GM12878 (cell line): ENCODE results near the gene SZRD1. TPM values are rescaled to one million over a fixed set of nuclear protein-coding genes. Genes with fewer than 3 reads are reported as not detected.

Experiments
- BRCA1 ChIP-seq: IDR thresholded peaks from 2 replicates; pipeline ENCODE4 v1.6.1; 2011; ENCODE audit warnings: low read depth, low read length, improper control_type of control experiment
- CBX5 ChIP-seq: sonication (generic); IDR thresholded peaks from 2 replicates; pipeline ENCODE4 v1.6.1; 2016; ENCODE audit warnings: low read depth, moderate library complexity, mild to moderate bottlenecking, inconsistent platforms
- FOXM1 ChIP-seq: IDR thresholded peaks from 2 replicates; pipeline ENCODE4 v1.6.1; 2012; ENCODE audit warnings: low read depth, mild to moderate bottlenecking, inconsistent platforms, low read length, moderate library complexity
- GABPA ChIP-seq: IDR thresholded peaks from 2 replicates; pipeline ENCODE4 v1.6.1; 2014; ENCODE audit warnings: antibody characterized with exemption, low read depth, mild to moderate bottlenecking, inconsistent platforms
- HDAC2 ChIP-seq: fragments of 200-600 bp; sonication (generic); IDR thresholded peaks from 2 replicates; pipeline ENCODE4 v1.6.1; 2017
- HDAC6 ChIP-seq: fragments of 200-600 bp; sonication (generic); IDR thresholded peaks from one replicate; pipeline ENCODE4 v1.8.0; 2017; ENCODE audit warnings: antibody characterized with exemption; ENCODE audit not compliant: unreplicated experiment
- HDGF ChIP-seq: fragments of 450-650 bp; IDR thresholded peaks from 2 replicates; pipeline ENCODE4 v1.6.1; 2016; ENCODE audit warnings: antibody characterized with exemption
- HSF1 ChIP-seq: fragments of 150-350 bp; IDR thresholded peaks from 2 replicates; pipeline ENCODE4 v1.6.1; 2014; ENCODE audit warnings: mild to moderate bottlenecking, low read depth, low read length
- IKZF2 ChIP-seq, 2 experiments: fragments of 450-650 bp; IDR thresholded peaks; 2 replicates each; pipeline ENCODE4 v1.6.1; 2017; ENCODE audit warnings: mild to moderate bottlenecking in 2 of 2, moderate library complexity in 2 of 2
- KAT2A ChIP-seq: conservative IDR thresholded peaks from 2 replicates; pipeline ENCODE4 v1.6.1; 2011; ENCODE audit warnings: low read depth, low read length; ENCODE audit not compliant: control insufficient read depth
- KDM1A ChIP-seq: fragments of 200-600 bp; sonication (generic); IDR thresholded peaks from 2 replicates; pipeline ENCODE4 v1.6.1; 2016; ENCODE audit warnings: borderline replicate concordance
- MYB ChIP-seq: fragments of 150-350 bp; IDR thresholded peaks from 2 replicates; pipeline ENCODE4 v1.6.1; 2014; ENCODE audit warnings: mild to moderate bottlenecking, low read depth, low read length, borderline replicate concordance
- SIN3A ChIP-seq: IDR thresholded peaks from 2 replicates; pipeline ENCODE4 v1.6.1; 2012; ENCODE audit warnings: low read depth, low read length, improper control_type of control experiment
- SMAD1 ChIP-seq: fragments of 450-650 bp; IDR thresholded peaks from 2 replicates; pipeline ENCODE4 v1.6.1; 2018; ENCODE audit warnings: mild to moderate bottlenecking, low read depth; ENCODE audit not compliant: partially characterized antibody
- SP1 ChIP-seq: IDR thresholded peaks from one replicate; pipeline ENCODE4 v1.6.1; 2011; ENCODE audit warnings: low read depth, low read length
- TBL1XR1 ChIP-seq: IDR thresholded peaks from 2 replicates; pipeline ENCODE4 v1.6.1; 2012; ENCODE audit warnings: low read depth, low read length, improper control_type of control experiment
- TCF3 ChIP-seq: IDR thresholded peaks from 2 replicates; pipeline ENCODE4 v1.6.1; 2012; ENCODE audit warnings: low read depth, mild to moderate bottlenecking, low read length, borderline replicate concordance; ENCODE audit not compliant: insufficient read depth
- ZNF274 ChIP-seq: IDR thresholded peaks from one replicate; pipeline ENCODE4 v1.8.0; 2011; ENCODE audit not compliant: insufficient read length, insufficient read depth
- polyA plus RNA-seq, 11 experiments: library from polyadenylated mRNA; depleted of rRNA in 4 of 11; unstranded in 6 of 11; stranded (reverse) in 5 of 11; fragments of >200 nt; fragmentation: Nextera tagmentation in 4 of 11; fragmentation: Illumina TruSeq in 1 of 11; extraction: Ambion mirVana in 4 of 11; extraction: Trizol in 1 of 11; gene quantifications; 1 replicate in 1 of 11; 2 replicates in 10 of 11; pipeline versions ENCODE4 v1.2.1 to v1.2.3, GENCODE V29; 2011 to 2016; ENCODE audit warnings: inconsistent platforms in 2 of 11, missing spikeins in 2 of 11, low read depth in 1 of 11
- total RNA-seq, 4 experiments: library from RNA; depleted of rRNA in 3 of 4; stranded (reverse); fragments of >200 nt in 3 of 4; fragmentation: Illumina TruSeq in 1 of 4; extraction: Trizol in 1 of 4; gene quantifications; 2 replicates each; pipeline versions ENCODE4 v1.2.1 to v1.2.3, GENCODE V29; 2013 to 2021
- TF ChIP-seq, protein P1 (sequence below): fragments of 450-650 bp; formaldehyde crosslinking; IDR thresholded peaks from 2 replicates; pipeline ENCODE4 v1.5.0; 2022; ENCODE audit warnings: mild to moderate bottlenecking, missing genetic modification characterization
- TF ChIP-seq, protein P2 (sequence below): fragments of 150-350 bp; IDR thresholded peaks from 2 replicates; pipeline ENCODE4 v1.6.1; 2016; ENCODE audit warnings: low read depth, low read length
- TF ChIP-seq, protein P3 (sequence below): fragments of 450-650 bp; IDR thresholded peaks from 2 replicates; pipeline ENCODE4 v1.6.1; 2014; ENCODE audit warnings: mild to moderate bottlenecking

The SZRD1 gene
- total and polyA plus RNA-seq, 10 of the 15 experiments (the other 5 are each of a cell fraction or from before 2014, with no cell fraction given), result 5.6 to 213 (median 113) TPM

DNA sequence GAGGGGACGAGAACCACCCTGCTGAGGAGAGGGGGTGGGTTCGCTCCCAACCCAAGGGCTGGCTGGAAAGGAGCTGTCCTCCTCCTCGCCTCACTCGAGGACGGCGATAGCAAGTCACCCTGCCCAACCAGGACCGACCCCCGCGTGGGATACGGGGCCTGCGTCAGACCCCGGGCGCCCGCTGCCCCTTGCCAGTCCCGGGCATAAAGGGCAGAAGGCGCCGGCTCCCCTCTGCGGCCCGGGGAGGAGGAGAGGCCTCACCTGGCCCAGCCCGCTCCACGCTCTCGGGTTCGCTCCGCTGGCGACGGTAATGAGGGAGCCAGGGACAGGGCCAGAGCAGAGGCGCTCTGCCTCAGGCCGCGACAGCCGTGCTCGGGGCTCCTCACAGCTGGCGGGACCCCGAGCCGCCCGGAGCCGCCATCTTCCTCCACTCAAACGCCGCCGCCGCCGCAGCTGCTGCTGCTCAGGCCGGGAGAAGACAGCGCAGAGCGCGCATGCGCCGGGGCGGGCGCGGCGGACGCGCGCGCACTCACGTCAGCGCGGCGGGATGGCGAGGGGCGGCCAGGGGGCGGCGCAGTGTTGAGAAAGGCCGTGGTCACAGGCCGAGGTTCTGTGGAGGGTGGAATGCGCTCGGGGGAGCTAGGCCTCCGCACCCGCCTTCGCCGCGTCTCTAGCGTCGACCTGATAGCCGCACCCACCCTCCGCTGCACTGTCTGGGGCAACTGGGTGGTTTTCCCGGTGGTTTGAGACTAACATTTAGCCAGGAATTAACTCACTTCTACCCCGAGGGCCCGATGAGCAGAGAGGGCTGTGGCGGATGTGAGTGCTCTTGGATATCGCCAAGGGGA lies 14.8 kb upstream of the SZRD1 start, which contains the start of gene FBXO42 (continued):
- TF ChIP-seq, protein P1, sequence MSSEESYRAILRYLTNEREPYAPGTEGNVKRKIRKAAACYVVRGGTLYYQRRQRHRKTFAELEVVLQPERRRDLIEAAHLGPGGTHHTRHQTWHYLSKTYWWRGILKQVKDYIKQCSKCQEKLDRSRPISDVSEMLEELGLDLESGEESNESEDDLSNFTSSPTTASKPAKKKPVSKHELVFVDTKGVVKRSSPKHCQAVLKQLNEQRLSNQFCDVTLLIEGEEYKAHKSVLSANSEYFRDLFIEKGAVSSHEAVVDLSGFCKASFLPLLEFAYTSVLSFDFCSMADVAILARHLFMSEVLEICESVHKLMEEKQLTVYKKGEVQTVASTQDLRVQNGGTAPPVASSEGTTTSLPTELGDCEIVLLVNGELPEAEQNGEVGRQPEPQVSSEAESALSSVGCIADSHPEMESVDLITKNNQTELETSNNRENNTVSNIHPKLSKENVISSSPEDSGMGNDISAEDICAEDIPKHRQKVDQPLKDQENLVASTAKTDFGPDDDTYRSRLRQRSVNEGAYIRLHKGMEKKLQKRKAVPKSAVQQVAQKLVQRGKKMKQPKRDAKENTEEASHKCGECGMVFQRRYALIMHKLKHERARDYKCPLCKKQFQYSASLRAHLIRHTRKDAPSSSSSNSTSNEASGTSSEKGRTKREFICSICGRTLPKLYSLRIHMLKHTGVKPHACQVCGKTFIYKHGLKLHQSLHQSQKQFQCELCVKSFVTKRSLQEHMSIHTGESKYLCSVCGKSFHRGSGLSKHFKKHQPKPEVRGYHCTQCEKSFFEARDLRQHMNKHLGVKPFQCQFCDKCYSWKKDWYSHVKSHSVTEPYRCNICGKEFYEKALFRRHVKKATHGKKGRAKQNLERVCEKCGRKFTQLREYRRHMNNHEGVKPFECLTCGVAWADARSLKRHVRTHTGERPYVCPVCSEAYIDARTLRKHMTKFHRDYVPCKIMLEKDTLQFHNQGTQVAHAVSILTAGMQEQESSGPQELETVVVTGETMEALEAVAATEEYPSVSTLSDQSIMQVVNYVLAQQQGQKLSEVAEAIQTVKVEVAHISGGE (CRISPR knock-in tag), result no peak
- TF ChIP-seq BRCA1, result no peak
- no peak for TF ChIP-seq KDM1A
- TF ChIP-seq IKZF2 (IDR thresholded peaks at IDR 0.05), result 0 out of 4 replicates have a peak, but pooled peaks of 1 of the 2 experiments have one; percentile 50
- TF ChIP-seq KAT2A, result no peak
- no peak for TF ChIP-seq ZNF274
- TF ChIP-seq SIN3A, result no peak
- TF ChIP-seq HDGF, result 0 out of 2 replicates have a peak, but pooled peaks have one; percentile 14
- 0 out of 2 replicates have a peak, but pooled peaks have one; percentile 54 for TF ChIP-seq TBL1XR1
- no peak for TF ChIP-seq FOXM1
- TF ChIP-seq SP1, result peak; percentile 25
- TF ChIP-seq, protein P2, sequence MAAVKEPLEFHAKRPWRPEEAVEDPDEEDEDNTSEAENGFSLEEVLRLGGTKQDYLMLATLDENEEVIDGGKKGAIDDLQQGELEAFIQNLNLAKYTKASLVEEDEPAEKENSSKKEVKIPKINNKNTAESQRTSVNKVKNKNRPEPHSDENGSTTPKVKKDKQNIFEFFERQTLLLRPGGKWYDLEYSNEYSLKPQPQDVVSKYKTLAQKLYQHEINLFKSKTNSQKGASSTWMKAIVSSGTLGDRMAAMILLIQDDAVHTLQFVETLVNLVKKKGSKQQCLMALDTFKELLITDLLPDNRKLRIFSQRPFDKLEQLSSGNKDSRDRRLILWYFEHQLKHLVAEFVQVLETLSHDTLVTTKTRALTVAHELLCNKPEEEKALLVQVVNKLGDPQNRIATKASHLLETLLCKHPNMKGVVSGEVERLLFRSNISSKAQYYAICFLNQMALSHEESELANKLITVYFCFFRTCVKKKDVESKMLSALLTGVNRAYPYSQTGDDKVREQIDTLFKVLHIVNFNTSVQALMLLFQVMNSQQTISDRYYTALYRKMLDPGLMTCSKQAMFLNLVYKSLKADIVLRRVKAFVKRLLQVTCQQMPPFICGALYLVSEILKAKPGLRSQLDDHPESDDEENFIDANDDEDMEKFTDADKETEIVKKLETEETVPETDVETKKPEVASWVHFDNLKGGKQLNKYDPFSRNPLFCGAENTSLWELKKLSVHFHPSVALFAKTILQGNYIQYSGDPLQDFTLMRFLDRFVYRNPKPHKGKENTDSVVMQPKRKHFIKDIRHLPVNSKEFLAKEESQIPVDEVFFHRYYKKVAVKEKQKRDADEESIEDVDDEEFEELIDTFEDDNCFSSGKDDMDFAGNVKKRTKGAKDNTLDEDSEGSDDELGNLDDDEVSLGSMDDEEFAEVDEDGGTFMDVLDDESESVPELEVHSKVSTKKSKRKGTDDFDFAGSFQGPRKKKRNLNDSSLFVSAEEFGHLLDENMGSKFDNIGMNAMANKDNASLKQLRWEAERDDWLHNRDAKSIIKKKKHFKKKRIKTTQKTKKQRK, result no peak
- no peak for TF ChIP-seq CBX5
- no peak for TF ChIP-seq MYB
- no peak for TF ChIP-seq GABPA
- no peak for TF ChIP-seq SMAD1
- TF ChIP-seq, protein P3, sequence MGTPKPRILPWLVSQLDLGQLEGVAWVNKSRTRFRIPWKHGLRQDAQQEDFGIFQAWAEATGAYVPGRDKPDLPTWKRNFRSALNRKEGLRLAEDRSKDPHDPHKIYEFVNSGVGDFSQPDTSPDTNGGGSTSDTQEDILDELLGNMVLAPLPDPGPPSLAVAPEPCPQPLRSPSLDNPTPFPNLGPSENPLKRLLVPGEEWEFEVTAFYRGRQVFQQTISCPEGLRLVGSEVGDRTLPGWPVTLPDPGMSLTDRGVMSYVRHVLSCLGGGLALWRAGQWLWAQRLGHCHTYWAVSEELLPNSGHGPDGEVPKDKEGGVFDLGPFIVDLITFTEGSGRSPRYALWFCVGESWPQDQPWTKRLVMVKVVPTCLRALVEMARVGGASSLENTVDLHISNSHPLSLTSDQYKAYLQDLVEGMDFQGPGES, result no peak
- no peak for TF ChIP-seq HDAC2
- TF ChIP-seq HDAC6, result no peak
- peak; percentile 73; the same call in 1 of the 2 replicates for TF ChIP-seq TCF3
- no peak for TF ChIP-seq HSF1
